NT2/D1 (cell line): Measurements from ENCODE around the gene AGRN.

Source experiments
- SUZ12 ChIP-seq: IDR thresholded peaks from 2 replicates; pipeline ENCODE4 v1.6.1; 2011; ENCODE audit not compliant: insufficient read length, insufficient read depth; ENCODE audit errors: extremely low read depth
- YY1 ChIP-seq: IDR thresholded peaks from 2 replicates; pipeline ENCODE4 v1.6.1; 2011; ENCODE audit not compliant: insufficient read length, insufficient read depth
- ZNF274 ChIP-seq: IDR thresholded peaks from 2 replicates; pipeline ENCODE4 v1.6.1; 2011; ENCODE audit warnings: mild to moderate bottlenecking, low read depth, low read length

GRCh38 chr1:1011396-1011949 is 8.4 kb upstream of the AGRN start:
- TF ChIP-seq ZNF274 (no peak), YY1 (no peak), SUZ12 (no peak)
